ENCODE results near the gene CAV1.

CAV1 gene

GRCh38 chr7:116505278-116505677 is 19.6 kb upstream of the CAV1 start:
- no peak for DNase-seq (ENCODE audit: low read depth)

- DNase-seq (ENCODE audit: low read depth): no peak
Measured at GRCh38 chr7:116505823-116506222, 19.0 kb upstream of the CAV1 start.

GRCh38 chr7:116509982-116510579 is 14.8 kb upstream of the CAV1 start:
- no peak for DNase-seq (ENCODE audit: low read depth)

GRCh38 chr7:116510795-116511194 is 14.0 kb upstream of the CAV1 start:
- no peak for DNase-seq (ENCODE audit: low read depth)

GRCh38 chr7:116511552-116512519 is 13.0 kb upstream of the CAV1 start:
- no peak for DNase-seq (ENCODE audit: low read depth)

- no peak for DNase-seq (ENCODE audit: low read depth)
Measured at GRCh38 chr7:116512520-116513188, 12.2 kb upstream of the CAV1 start.

- no peak for DNase-seq (ENCODE audit: low read depth)
Measured at GRCh38 chr7:116515584-116515983, 9.3 kb upstream of the CAV1 start.

- DNase-seq (ENCODE audit: low read depth): no peak
Measured at GRCh38 chr7:116516324-116516723, 8.5 kb upstream of the CAV1 start.

GRCh38 chr7:116517626-116518025 is 7.2 kb upstream of the CAV1 start:
- no peak for DNase-seq (ENCODE audit: low read depth)

- DNase-seq (ENCODE audit: low read depth): no peak
Measured at GRCh38 chr7:116518961-116519360, 5.9 kb upstream of the CAV1 start.

GRCh38 chr7:116521046-116521664 is 3.7 kb upstream of the CAV1 start:
- no peak for DNase-seq (ENCODE audit: low read depth)

GRCh38 chr7:116522247-116522646 is 2.6 kb upstream of the CAV1 start:
- peak; percentile 88 for DNase-seq (ENCODE audit: low read depth)

- DNase-seq (ENCODE audit: low read depth): no peak
Measured at GRCh38 chr7:116524221-116524608, 621 bp upstream of the CAV1 start.

GRCh38 chr7:116525298-116525912 is 569 bp downstream of the CAV1 start:
- no peak for DNase-seq (ENCODE audit: low read depth)

- DNase-seq (ENCODE audit: low read depth): no peak
Measured at GRCh38 chr7:116525913-116526861, 1.4 kb downstream of the CAV1 start.

- DNase-seq (ENCODE audit: low read depth): no peak
Measured at GRCh38 chr7:116526897-116527296, 2.1 kb downstream of the CAV1 start.

- no peak for DNase-seq (ENCODE audit: low read depth)
Measured at GRCh38 chr7:116527521-116527920, 2.7 kb downstream of the CAV1 start.

GRCh38 chr7:116528008-116528789 is 3.4 kb downstream of the CAV1 start:
- DNase-seq (ENCODE audit: low read depth): peak; percentile 83

- no peak for DNase-seq (ENCODE audit: low read depth)
Measured at GRCh38 chr7:116529250-116529649, 4.4 kb downstream of the CAV1 start.

All from non-pigmented ciliary epithelial cell (primary cell).